ENCODE data around the gene FAM227B. TPM values are rescaled to one million over a fixed set of nuclear protein-coding genes. Genes with fewer than 3 reads are reported as not detected.

The FAM227B gene
- polyA plus RNA-seq, 1 donor (not counting 4 experiments of a cell fraction or from before 2014, with no cell fraction given): 7.2 TPM

GRCh38 chr15:49331442-49331841 is 289.2 kb downstream of the FAM227B start:
- H3K27ac ChIP-seq (ENCODE audit: control insufficient read depth, insufficient read depth, low read length): no peak overlapping the region
- no peaks in the 10 kb centered on the region for H4K20me1 ChIP-seq (ENCODE audit: control insufficient read depth, extremely low read depth, insufficient read depth, low read length)
- no peak overlapping the region for H2AFZ ChIP-seq (ENCODE audit: control insufficient read depth, low read length)
- no peak for TF ChIP-seq CTCF (optimal IDR thresholded peaks at IDR 0.05 in 1 of 3, IDR thresholded peaks at IDR 0.05 in 1 of 3, conservative IDR thresholded peaks at IDR 0.05 in 1 of 3; ENCODE audit: extremely low read depth in 1 of 3, insufficient read depth in 2 of 3, low read length in 3 of 3)
- TF ChIP-seq EZH2 (IDR thresholded peaks at IDR 0.05; ENCODE audit: low read length): no peak
- H3K27me3 ChIP-seq (ENCODE audit: control insufficient read depth, extremely low read depth, insufficient read depth, low read length): no peaks in the 10 kb centered on the region
- no peaks in the 10 kb centered on the region for H3K9me1 ChIP-seq (ENCODE audit: control insufficient read depth, extremely low read depth, insufficient read depth, low read length)
- H3K9me3 ChIP-seq (ENCODE audit: control insufficient read depth, low read depth, low read length): no peaks in the 10 kb centered on the region
- H3K36me3 ChIP-seq (ENCODE audit: control insufficient read depth in 2 of 2, extremely low read depth in 1 of 2, insufficient read depth in 2 of 2, low read length in 2 of 2): peaks cover 0 to 1% of the 10 kb centered on the region in 2 experiments
- DNase-seq (ENCODE audit: low read depth, low spot score) (no peak), FAIRE-seq (no peak)
- H3K9ac ChIP-seq (ENCODE audit: control insufficient read depth, extremely low read depth, insufficient read depth, low read length): no peak overlapping the region
- dilution Hi-C loops (cut with MboI; ENCODE audit: extremely low pct_ligation_motif_present, low sequenced_read_pairs): no loop called here
- H3K4me1 ChIP-seq (ENCODE audit: control insufficient read depth, extremely low read depth, insufficient read depth, low read length): no peaks in the 10 kb centered on the region
- no peak overlapping the region for H3K4me2 ChIP-seq (ENCODE audit: control insufficient read depth, extremely low read depth, insufficient read depth, low read depth, low read length)
- no peaks in the 10 kb centered on the region for H3K79me2 ChIP-seq (ENCODE audit: control insufficient read depth, insufficient read depth, low read length)
- H3K4me3 ChIP-seq (ENCODE audit: control insufficient read depth in 2 of 3, extremely low read depth in 1 of 3, insufficient read depth in 2 of 3, low read depth in 1 of 3, low read length in 3 of 3): no peak overlapping the region

DNA sequence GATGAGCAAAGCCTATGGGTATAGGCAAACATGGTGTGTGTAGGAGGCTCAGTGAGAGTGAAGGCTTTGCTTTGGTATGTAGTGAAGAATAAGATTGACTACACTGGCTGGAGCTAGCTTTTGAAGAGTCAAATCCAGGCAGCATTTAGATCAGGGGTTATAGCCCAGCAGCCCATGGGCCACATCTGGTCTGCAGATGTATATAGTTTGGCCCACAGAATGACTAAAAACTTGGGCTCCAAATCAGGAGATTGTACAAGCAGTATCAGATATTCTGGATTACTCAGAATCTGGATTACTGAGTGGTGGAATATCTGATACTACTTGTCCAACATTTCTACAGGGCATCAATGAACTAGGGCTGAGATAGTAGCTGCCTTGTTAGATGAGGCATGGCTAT is 290.5 kb downstream of the FAM227B start:
- Histone ChIP-seq H3K9ac (ENCODE audit: control insufficient read depth, extremely low read depth, insufficient read depth, low read length) (no peak overlapping the region), H3K4me2 (ENCODE audit: control insufficient read depth, extremely low read depth, insufficient read depth, low read depth, low read length) (no peak overlapping the region), H3K27me3 (ENCODE audit: control insufficient read depth, extremely low read depth, insufficient read depth, low read length) (no peaks in the 10 kb centered on the region), H3K4me3 (ENCODE audit: control insufficient read depth in 2 of 3, extremely low read depth in 1 of 3, insufficient read depth in 2 of 3, low read depth in 1 of 3, low read length in 3 of 3) (no peak overlapping the region), H3K36me3 (ENCODE audit: control insufficient read depth in 2 of 2, extremely low read depth in 1 of 2, insufficient read depth in 2 of 2, low read length in 2 of 2) (no peaks in the 10 kb centered on the region), H2AFZ (ENCODE audit: control insufficient read depth, low read length) (no peak overlapping the region), H3K9me1 (ENCODE audit: control insufficient read depth, extremely low read depth, insufficient read depth, low read length) (no peaks in the 10 kb centered on the region), H3K4me1 (ENCODE audit: control insufficient read depth, extremely low read depth, insufficient read depth, low read length) (no peaks in the 10 kb centered on the region), H3K9me3 (ENCODE audit: control insufficient read depth, low read depth, low read length) (no peaks in the 10 kb centered on the region), H4K20me1 (ENCODE audit: control insufficient read depth, extremely low read depth, insufficient read depth, low read length) (no peaks in the 10 kb centered on the region), H3K27ac (ENCODE audit: control insufficient read depth, insufficient read depth, low read length) (no peak overlapping the region), H3K79me2 (ENCODE audit: control insufficient read depth, insufficient read depth, low read length) (no peaks in the 10 kb centered on the region)
- dilution Hi-C loops (cut with MboI; ENCODE audit: extremely low pct_ligation_motif_present, low sequenced_read_pairs): no loop called here
- no peak for TF ChIP-seq CTCF (optimal IDR thresholded peaks at IDR 0.05 in 1 of 3, IDR thresholded peaks at IDR 0.05 in 1 of 3, conservative IDR thresholded peaks at IDR 0.05 in 1 of 3; ENCODE audit: extremely low read depth in 1 of 3, insufficient read depth in 2 of 3, low read length in 3 of 3)
- DNase-seq (ENCODE audit: low read depth, low spot score) (no peak), FAIRE-seq (no peak)
